ENCODE data around the gene RCAN3. TPM values are rescaled to one million over a fixed set of nuclear protein-coding genes. Genes with fewer than 3 reads are reported as not detected.

The RCAN3 gene
- total and polyA plus RNA-seq, 10 of the 15 experiments (the other 5 are each of a cell fraction or from before 2014, with no cell fraction given) = 0.02 to 0.46 (median 0.06) TPM; not detected in 3

- no peak for TF ChIP-seq NFYB (IDR thresholded peaks at IDR 0.05; ENCODE audit: insufficient read depth, low read depth, low read length)
- no peak for TF ChIP-seq CTCF (IDR thresholded peaks at IDR 0.05 in 2 of 3, conservative IDR thresholded peaks at IDR 0.05 in 1 of 3; ENCODE audit: control insufficient read depth in 2 of 3, extremely low read depth in 1 of 3, insufficient read depth in 1 of 3, low read depth in 3 of 3, low read length in 3 of 3)
These were observed 43.0 kb downstream of the RCAN3 start (continued) for GRCh38 chr1:24545662-24546061.

DNA sequence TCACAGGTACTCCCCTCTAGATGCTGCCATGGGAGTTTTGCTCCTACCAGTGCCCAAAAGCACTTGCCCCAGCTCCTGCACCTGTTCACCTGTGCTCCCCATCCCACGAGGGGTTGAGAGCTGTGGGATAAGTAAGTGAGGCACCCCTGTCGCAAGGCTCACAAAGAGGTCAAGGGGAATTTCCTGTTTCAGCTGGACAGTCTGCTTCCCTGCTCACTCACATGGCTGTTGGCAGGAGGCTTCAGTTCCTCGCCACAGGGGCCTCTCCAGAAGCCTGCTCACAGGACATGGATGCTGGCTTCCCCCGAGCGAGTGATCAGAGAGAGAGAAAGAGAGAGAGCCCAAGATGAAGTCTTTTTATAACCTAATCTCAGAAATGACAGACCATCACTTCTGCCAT, 44.6 kb downstream of the RCAN3 start:
- FAIRE-seq = no peak
- H2AFZ ChIP-seq (ENCODE audit: control insufficient read depth, low read depth, low read length) = no peak overlapping the region
- SMC1A ChIA-PET (ENCODE audit: uncharacterized antibody, unreplicated experiment) = interaction anchor here (1.4 to 1.5 kb wide), 2 partner anchors 9 to 40 kb away, joined by 4 read pairs; no protein-coding TSS in a partner anchor
- H3K79me2 ChIP-seq (ENCODE audit: control insufficient read depth, insufficient read depth, low read length) = no peaks in the 10 kb centered on the region
- H3K9ac ChIP-seq (ENCODE audit: control insufficient read depth, insufficient read depth, low read length) = no peak overlapping the region
- H3K27me3 ChIP-seq (replicated peaks in 1 of 2; ENCODE audit: control insufficient read depth in 2 of 2, insufficient read depth in 2 of 2, low read length in 1 of 2) = peaks cover 2 to 4% of the 10 kb centered on the region in 2 experiments; a peak in 3 of 4 replicates
- no peak overlapping the region for H3K4me2 ChIP-seq (ENCODE audit: control insufficient read depth, insufficient read depth)
- POLR2A ChIA-PET = no interaction called here
- no peak for ATAC-seq
- no peaks in the 10 kb centered on the region for H3K4me1 ChIP-seq (ENCODE audit: control insufficient read depth, insufficient read depth, low read length)
- H3K9me3 ChIP-seq (replicated peaks; ENCODE audit: control insufficient read depth, insufficient read depth, low read length) = no peaks in the 10 kb centered on the region
- no peak overlapping the region for H3K4me3 ChIP-seq
- no peak for TF ChIP-seq TBL1XR1 (IDR thresholded peaks at IDR 0.05; ENCODE audit: low read depth, low read length)
- no peak for TF ChIP-seq HDAC2 (IDR thresholded peaks at IDR 0.05)
- no peak for TF ChIP-seq NFXL1 (IDR thresholded peaks at IDR 0.05; ENCODE audit: borderline replicate concordance)
- intact Hi-C loops (cut with micrococcal nuclease; ENCODE audit: unreplicated experiment) (no loop called here), in situ Hi-C loops (cut with MboI) (no loop called here)
- 31% methylated on average over 5 of the region's 5 CpGs for WGBS (ENCODE audit: insufficient coverage, insufficient replicate concordance, low lambda C conversion rate, missing lambda C conversion rate)
- CTCF ChIA-PET = interaction anchor here (0.6 to 1.9 kb wide), 5 partner anchors 40 to 432 kb away, joined by 3 to 8 read pairs (median 3); no protein-coding TSS in a partner anchor
- no peaks in the 10 kb centered on the region for H3K36me3 ChIP-seq (ENCODE audit: control insufficient read depth in 2 of 2, insufficient read depth in 2 of 2, low read length in 1 of 2)
- H3K27ac ChIP-seq (ENCODE audit: control insufficient read depth, insufficient read depth) = no peak overlapping the region
- no TSS peak for BruUV-seq (replicated peaks)
- RAD21 ChIA-PET (ENCODE audit: unreplicated experiment) = no interaction called here
- DNase-seq (ENCODE audit: low read depth, low spot score) = no peak
- no peaks in the 10 kb centered on the region for H4K20me1 ChIP-seq (ENCODE audit: control insufficient read depth, insufficient read depth)

All from GM12878 (cell line).